ENCODE measurements around the gene GABRG1.

Gene GABRG1

DNA sequence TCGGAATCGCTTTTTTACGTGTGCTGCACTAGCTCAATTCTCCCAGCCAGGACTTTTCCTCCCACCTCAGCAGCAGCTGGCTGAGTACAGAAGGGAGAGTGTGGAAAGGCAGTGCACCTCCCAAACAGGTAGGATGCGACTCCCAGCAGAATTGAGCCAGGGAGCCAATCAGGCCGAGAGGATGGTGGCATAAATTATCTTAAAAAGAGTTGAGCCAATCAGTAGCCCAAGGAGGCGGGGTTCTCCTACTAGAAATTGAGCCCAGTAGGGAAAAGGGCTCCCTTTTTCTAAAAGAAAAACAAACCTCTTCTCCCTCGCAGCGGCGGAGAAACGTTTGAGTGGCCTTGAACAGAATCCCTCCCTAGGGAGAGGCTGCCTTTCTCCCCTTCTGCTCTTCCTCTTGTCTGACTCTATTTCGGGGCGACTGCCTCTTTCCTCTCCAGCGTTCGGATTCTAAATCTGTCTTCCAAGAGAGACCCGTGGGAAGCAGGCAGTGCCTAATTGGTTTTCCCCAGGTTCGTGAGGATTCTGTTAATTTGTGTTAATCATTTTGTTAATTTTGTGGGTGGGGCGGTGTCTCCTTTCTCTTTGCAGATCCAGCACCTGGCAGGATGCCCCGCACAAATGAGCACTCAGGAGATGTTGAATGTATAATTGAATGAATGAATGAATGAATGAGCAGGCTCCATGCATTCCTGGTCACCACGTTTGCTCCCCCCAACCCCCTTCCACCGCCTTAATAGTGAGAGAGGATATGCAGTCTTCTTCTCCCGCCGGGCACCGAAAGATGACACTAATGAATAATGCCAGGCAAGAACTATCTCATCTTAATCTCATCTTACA is at the start of gene GABRG1:
Gene GABRG1 (minus strand): TSS at position 142 of the 843 bp plus-strand sequence. CDS start 141 bp downstream, at position 1.
- peak; percentile 31 for DNase-seq

DNA sequence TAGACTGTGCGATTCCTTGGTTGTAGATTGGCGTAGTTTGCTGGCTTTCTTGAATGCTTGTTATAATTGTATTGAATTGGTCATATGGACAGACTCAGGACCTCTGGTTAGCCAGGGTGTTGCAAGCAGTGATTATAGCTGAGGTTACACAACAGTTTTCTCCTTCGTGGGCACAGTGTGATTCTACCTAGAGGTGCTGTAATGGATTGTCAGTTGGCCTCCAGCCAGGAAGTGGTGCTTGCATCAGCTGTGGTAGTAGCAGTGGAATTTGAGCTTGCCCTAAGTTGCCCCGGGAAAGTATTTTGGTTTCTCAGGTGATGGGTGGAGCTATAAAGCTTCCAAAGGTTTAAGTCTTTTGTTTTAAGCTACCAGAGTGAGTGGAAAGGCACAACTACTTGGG is 23.1 kb upstream of the GABRG1 start:
- DNase-seq: no peak

DNA sequence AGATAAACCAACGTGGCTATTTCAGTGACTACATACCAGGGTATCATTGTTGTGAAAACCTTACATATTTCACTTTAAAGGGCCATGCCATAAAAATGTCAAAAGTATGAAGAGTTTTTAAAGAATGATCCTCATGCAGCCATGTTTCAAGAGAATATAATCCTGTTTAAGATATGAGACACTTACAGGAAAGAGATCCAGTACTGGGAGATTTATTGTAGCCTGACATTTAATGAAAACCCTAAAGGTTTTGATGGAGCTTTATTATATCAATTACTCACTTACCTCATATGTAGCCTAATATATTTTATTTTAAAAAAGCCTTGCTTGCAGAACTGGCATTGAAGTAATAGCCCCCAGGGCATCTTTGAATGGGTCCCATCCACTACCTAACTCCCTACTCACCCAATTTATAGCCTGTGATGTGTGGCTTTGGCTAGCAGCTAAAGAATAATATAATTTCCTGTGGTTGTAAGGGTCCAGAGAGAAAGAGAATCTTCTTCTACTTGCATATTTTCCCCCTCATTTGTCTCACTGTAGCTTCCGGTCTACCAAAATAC is 7.7 kb upstream of the GABRG1 start:
- DNase-seq: no peak

GRCh38 chr4:46124773-46125413 is 1.0 kb upstream of the GABRG1 start:
- DNase-seq: peak; percentile 93

GRCh38 chr4:46081674-46082073 is 42.2 kb downstream of the GABRG1 start:
- DNase-seq: no peak

- DNase-seq: no peak
Observed at GRCh38 chr4:46081248-46081647, 42.6 kb downstream of the GABRG1 start.

GRCh38 chr4:46073778-46074177 is 50.1 kb downstream of the GABRG1 start:
- peak; percentile 41 for DNase-seq

- DNase-seq: no peak
Observed at GRCh38 chr4:46051392-46051791, 72.5 kb downstream of the GABRG1 start.

- DNase-seq: no peak
Observed at GRCh38 chr4:46032056-46032455, 91.8 kb downstream of the GABRG1 start.

DNA sequence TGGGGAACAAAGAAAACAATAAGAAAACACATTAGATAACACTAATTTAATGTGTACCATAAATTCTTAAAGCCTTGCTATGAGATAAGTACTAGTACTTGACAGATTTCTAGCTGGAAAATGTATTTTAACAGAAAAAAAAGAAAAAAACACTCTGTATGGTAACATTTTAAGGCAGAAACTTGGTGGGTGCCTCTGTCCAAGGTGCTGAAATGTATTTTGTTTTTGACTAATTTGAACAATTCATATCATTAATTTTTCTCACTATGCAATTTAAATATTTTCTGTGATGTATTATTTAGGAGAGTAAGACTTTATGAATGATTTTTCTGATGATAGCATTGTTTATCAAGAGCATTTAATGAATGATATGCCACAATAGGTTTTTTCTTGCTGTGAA is 107.5 kb downstream of the GABRG1 start:
- no peak for DNase-seq

- DNase-seq: no peak
Observed at GRCh38 chr4:45992728-45993127, 131.1 kb downstream of the GABRG1 start.

DNA sequence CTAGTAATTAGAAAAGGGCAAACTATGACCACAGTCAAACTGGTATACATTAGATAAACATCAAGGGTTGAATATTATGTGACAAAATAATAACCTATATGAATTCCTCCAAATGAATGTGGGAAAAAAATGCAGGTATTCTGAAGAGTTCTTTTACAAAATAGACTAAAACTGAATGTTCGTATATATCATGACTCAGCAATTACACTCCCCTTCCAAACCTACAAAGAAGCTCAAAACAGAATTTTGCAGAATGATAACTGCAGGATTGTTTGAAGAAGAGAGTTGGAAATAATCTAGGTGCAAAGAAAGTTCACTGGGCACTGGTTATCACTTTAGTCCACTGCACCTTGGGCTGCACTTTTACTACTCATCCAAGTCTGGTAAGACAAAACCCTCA is 134.1 kb downstream of the GABRG1 start:
- DNase-seq: no peak

GRCh38 chr4:45987858-45988257 is 136.0 kb downstream of the GABRG1 start:
- DNase-seq: no peak
